ENCODE results near the gene VTI1B.
"Not testable (repeated sequence)": the region's sequence is repeated elsewhere in the genome, so short reads cannot be mapped to it uniquely, and the experiment has no call there.

DNA sequence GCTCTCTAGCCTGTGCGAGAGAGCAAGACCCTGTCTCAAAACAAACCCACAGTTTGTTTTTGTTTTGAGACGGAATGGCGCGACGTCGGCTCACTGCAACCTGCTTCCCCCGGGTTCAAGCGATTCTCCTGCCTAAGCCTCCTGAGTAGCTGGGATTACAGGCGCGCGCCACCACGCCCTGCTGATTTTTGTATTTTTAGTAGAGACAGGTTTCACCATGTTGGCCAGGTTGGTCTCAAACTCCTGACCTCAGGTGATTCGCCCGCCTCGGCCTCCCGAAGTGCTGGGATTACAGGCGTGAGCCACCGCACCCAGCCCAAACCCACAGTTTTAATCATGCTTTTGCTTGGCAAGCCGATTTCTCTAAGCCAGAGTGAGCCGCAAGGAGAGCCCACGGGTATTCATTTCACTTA, 73.9 kb downstream of the VTI1B start:
- TF ChIP-seq, protein P1, sequence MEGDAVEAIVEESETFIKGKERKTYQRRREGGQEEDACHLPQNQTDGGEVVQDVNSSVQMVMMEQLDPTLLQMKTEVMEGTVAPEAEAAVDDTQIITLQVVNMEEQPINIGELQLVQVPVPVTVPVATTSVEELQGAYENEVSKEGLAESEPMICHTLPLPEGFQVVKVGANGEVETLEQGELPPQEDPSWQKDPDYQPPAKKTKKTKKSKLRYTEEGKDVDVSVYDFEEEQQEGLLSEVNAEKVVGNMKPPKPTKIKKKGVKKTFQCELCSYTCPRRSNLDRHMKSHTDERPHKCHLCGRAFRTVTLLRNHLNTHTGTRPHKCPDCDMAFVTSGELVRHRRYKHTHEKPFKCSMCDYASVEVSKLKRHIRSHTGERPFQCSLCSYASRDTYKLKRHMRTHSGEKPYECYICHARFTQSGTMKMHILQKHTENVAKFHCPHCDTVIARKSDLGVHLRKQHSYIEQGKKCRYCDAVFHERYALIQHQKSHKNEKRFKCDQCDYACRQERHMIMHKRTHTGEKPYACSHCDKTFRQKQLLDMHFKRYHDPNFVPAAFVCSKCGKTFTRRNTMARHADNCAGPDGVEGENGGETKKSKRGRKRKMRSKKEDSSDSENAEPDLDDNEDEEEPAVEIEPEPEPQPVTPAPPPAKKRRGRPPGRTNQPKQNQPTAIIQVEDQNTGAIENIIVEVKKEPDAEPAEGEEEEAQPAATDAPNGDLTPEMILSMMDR (IDR thresholded peaks at IDR 0.05): not testable (repeated sequence)
- not testable (repeated sequence) for TF ChIP-seq EZH2 (IDR thresholded peaks at IDR 0.05)

Measured in neural progenitor cell (in vitro differentiated cells).